Glutamatergic neuron (in vitro differentiated cells): ENCODE results near the gene MLANA. TPM values are rescaled to one million over a fixed set of nuclear protein-coding genes. Genes with fewer than 3 reads are reported as not detected.

Experiments
- DNase-seq: peaks from one replicate; pipeline ENCODE4 v3.0.0; 2022
- H3K27ac Mint-ChIP-seq: one replicate; pipeline ENCODE4 v1.8.0; 2020; ENCODE audit warnings: mild to moderate bottlenecking, mixed read lengths, inconsistent platforms; ENCODE audit not compliant: unreplicated experiment
- H3K27me3 Mint-ChIP-seq: one replicate; pipeline ENCODE4 v1.8.0; 2020; ENCODE audit warnings: mild to moderate bottlenecking, moderate library complexity, mixed read lengths, inconsistent platforms; ENCODE audit not compliant: unreplicated experiment
- H3K36me3 Mint-ChIP-seq: one replicate; pipeline ENCODE4 v1.8.0; 2020; ENCODE audit warnings: mild to moderate bottlenecking, mixed read lengths, inconsistent platforms; ENCODE audit not compliant: unreplicated experiment
- H3K4me1 Mint-ChIP-seq: one replicate; pipeline ENCODE4 v1.8.0; 2020; ENCODE audit warnings: mild to moderate bottlenecking, low read depth, mixed read lengths, inconsistent platforms; ENCODE audit not compliant: unreplicated experiment
- H3K4me3 Mint-ChIP-seq: one replicate; pipeline ENCODE4 v1.8.0; 2020; ENCODE audit warnings: mild to moderate bottlenecking, mixed read lengths, inconsistent platforms; ENCODE audit not compliant: unreplicated experiment
- H3K9me3 Mint-ChIP-seq: one replicate; pipeline ENCODE4 v1.8.0; 2020; ENCODE audit warnings: mild to moderate bottlenecking, moderate library complexity, mixed read lengths, inconsistent platforms; ENCODE audit not compliant: unreplicated experiment
- CTCF ChIP-seq: fragments of 200-600 bp; sonication (generic); IDR thresholded peaks from one replicate; pipeline ENCODE4 v1.5.0; 2021; ENCODE audit not compliant: partially characterized antibody, unreplicated experiment
- total RNA-seq: library from RNA; stranded (reverse); fragmentation: NEBNext Ultra II Directional; extraction: Animal tissue kit (Norgen Biotek cat#: 25700); gene quantifications from one replicate; pipeline ENCODE4 v1.2.1, GENCODE V29; 2021; ENCODE audit not compliant: unreplicated experiment

The MLANA gene
- total RNA-seq, 1 donor from 2014 or later = not detected

DNA sequence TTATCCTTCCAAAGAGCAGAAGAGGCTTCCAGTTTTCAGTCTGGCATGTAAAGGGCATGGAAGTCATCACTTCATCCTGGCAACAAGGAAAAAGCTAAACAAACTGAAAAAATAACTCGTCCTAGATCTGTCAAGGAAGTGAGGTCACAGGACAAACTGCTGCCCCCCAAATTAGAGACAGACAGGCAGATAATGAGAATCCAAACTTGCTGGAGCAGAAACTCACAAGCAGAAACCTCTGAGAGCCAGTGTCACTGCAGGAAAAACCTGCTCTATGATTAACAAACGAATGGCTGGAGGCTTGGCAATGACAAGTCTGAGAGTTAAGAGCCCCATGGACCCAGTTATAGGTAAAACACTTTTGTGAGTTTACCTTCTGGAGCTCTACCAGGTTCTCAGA is 18.9 kb upstream of the MLANA start:
- DNase-seq = no peak
- Mint-ChIP-seq H3K27ac (no peak overlapping the region), H3K4me3 (no peak overlapping the region), H3K27me3 (peaks cover 3% of the 10 kb centered on the region), H3K9me3 (no peaks in the 10 kb centered on the region), H3K36me3 (no peaks in the 10 kb centered on the region), H3K4me1 (no peaks in the 10 kb centered on the region)
- no peak for TF ChIP-seq CTCF

DNA sequence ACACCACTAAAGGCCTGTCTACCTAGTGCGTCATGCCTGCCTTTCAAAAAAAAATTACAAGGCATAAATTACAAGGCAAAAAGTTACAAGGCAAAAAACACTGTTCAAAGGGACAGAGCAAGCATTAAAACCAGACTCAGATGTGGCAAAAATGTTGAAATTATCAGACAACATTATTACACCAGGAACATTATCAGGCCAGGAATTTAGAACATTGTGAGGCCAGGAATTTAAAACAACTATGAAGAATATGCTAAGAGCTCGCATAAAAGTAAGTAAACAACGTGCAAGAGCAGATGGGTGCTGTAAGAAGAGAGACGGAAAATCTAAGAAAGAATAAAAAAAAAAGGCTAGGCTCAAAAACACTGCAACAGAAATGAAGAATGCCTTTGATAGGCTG is 18.2 kb upstream of the MLANA start:
- Mint-ChIP-seq H3K27ac (no peak overlapping the region), H3K36me3 (no peaks in the 10 kb centered on the region), H3K9me3 (no peaks in the 10 kb centered on the region), H3K27me3 (peaks cover 3% of the 10 kb centered on the region), H3K4me3 (no peak overlapping the region), H3K4me1 (no peaks in the 10 kb centered on the region)
- TF ChIP-seq CTCF = no peak
- DNase-seq = no peak

- Mint-ChIP-seq H3K4me3 (no peak overlapping the region), H3K36me3 (no peaks in the 10 kb centered on the region), H3K27ac (no peak overlapping the region), H3K4me1 (no peaks in the 10 kb centered on the region), H3K27me3 (peaks cover 3% of the 10 kb centered on the region), H3K9me3 (no peaks in the 10 kb centered on the region)
- TF ChIP-seq CTCF = no peak
- no peak for DNase-seq
These were observed 17.2 kb upstream of the MLANA start for GRCh38 chr9:5873439-5873838.

- Mint-ChIP-seq H3K4me3 (no peak overlapping the region), H3K27ac (no peak overlapping the region), H3K36me3 (no peaks in the 10 kb centered on the region), H3K4me1 (no peaks in the 10 kb centered on the region), H3K27me3 (peaks cover 3% of the 10 kb centered on the region), H3K9me3 (no peaks in the 10 kb centered on the region)
- no peak for TF ChIP-seq CTCF
- no peak for DNase-seq
These were observed 16.6 kb upstream of the MLANA start for GRCh38 chr9:5874048-5874447.

GRCh38 chr9:5876026-5876425 is 14.7 kb upstream of the MLANA start:
- no peak for DNase-seq
- Mint-ChIP-seq H3K4me1 (no peaks in the 10 kb centered on the region), H3K36me3 (no peaks in the 10 kb centered on the region), H3K27me3 (peaks cover 3% of the 10 kb centered on the region), H3K4me3 (no peak overlapping the region), H3K9me3 (no peaks in the 10 kb centered on the region), H3K27ac (no peak overlapping the region)
- TF ChIP-seq CTCF = no peak
